Lung (tissue), 12 donors: ENCODE measurements around the gene SLC5A12. TPM values are rescaled to one million over a fixed set of nuclear protein-coding genes. Genes with fewer than 3 reads are reported as not detected.

ENCODE experiments used
- ATAC-seq: fragments of 200-7000 bp; cut with Tn5 transposase; one replicate; pipeline ENCODE4 v1.9.1; 2020; ENCODE audit warnings: moderate number of reproducible peaks; ENCODE audit not compliant: insufficient read depth, low FRiP score
- DNase-seq, 3 donors: peaks; one replicate each; pipeline ENCODE4 v3.0.0-alpha.2; 2013 to 2017
- H3K27ac ChIP-seq, 2 donors: one replicate each; pipeline ENCODE4 v1.5.1; 2013; ENCODE audit warnings: mild to moderate bottlenecking in 2 of 2, moderate library complexity in 2 of 2, control low read depth in 1 of 2, inconsistent platforms in 1 of 2, low read depth in 1 of 2, low read length in 1 of 2
- H3K27me3 ChIP-seq, 3 donors: one replicate each; pipeline ENCODE4 v1.5.1; 2013; ENCODE audit warnings: low read length in 2 of 3; ENCODE audit not compliant: control insufficient read depth in 3 of 3, insufficient read depth in 3 of 3
- H3K36me3 ChIP-seq, 4 donors: one replicate each; pipeline ENCODE4 v1.5.1; 2013; ENCODE audit warnings: low read length in 4 of 4, mild to moderate bottlenecking in 1 of 4, moderate library complexity in 1 of 4; ENCODE audit not compliant: control insufficient read depth in 4 of 4, insufficient read depth in 4 of 4
- H3K4me1 ChIP-seq, 5 donors: one replicate each; pipeline ENCODE4 v1.5.1; 2013; ENCODE audit warnings: low read length in 5 of 5, mild to moderate bottlenecking in 2 of 5, moderate library complexity in 1 of 5; ENCODE audit not compliant: control insufficient read depth in 5 of 5, insufficient read depth in 5 of 5
- H3K4me3 ChIP-seq: one replicate; pipeline ENCODE4 v1.5.1; 2013; ENCODE audit warnings: mild to moderate bottlenecking, control low read depth, moderate library complexity
- H3K9ac ChIP-seq, 2 donors: one replicate each; pipeline ENCODE4 v1.5.1; 2013; ENCODE audit warnings: low read length in 2 of 2, control low read depth in 1 of 2; ENCODE audit not compliant: insufficient read depth in 1 of 2
- H3K9me3 ChIP-seq, 4 donors: one replicate each; pipeline ENCODE4 v1.5.1; 2013; ENCODE audit warnings: low read length in 3 of 4, mild to moderate bottlenecking in 1 of 4, moderate library complexity in 1 of 4; ENCODE audit not compliant: control insufficient read depth in 4 of 4, insufficient read depth in 3 of 4
- WGBS, 2 donors: extraction: QIAGEN DNeasy Blood & Tissue Kit; methylation state at CpG; one replicate each; pipeline ENCODE4 v1.1.7; 2013; 5-methylcytosine and 5-hydroxymethylcytosine counted together
- polyA plus RNA-seq, 2 donors: library from polyadenylated mRNA; stranded (reverse); fragments of 200-250 nt; gene quantifications; one replicate each; pipeline ENCODE4 v1.2.1, GENCODE V29; 2013
- total RNA-seq, 2 donors: library from RNA; depleted of rRNA in 1 of 2; stranded (reverse); fragments of >200 nt in 1 of 2; gene quantifications; one replicate each; pipeline ENCODE4 v1.2.1, GENCODE V29; 2014 to 2021
- TF ChIP-seq, protein P1 (sequence below): IDR thresholded peaks from 2 replicates; pipeline ENCODE4 v1.5.1; 2012; ENCODE audit warnings: mild to moderate bottlenecking; ENCODE audit errors: control extremely low read depth, extremely low read depth
- donor health status: control.
- donor health status: control.
- donor health status: Bipolar disorder and iron deficiency.
- donor health status: healthy.
- donor health status: DM: yes; HTN: yes; CAD: no.

SLC5A12 gene
- total and polyA plus RNA-seq, 4 donors = 0.06 TPM; not detected in 3

DNA sequence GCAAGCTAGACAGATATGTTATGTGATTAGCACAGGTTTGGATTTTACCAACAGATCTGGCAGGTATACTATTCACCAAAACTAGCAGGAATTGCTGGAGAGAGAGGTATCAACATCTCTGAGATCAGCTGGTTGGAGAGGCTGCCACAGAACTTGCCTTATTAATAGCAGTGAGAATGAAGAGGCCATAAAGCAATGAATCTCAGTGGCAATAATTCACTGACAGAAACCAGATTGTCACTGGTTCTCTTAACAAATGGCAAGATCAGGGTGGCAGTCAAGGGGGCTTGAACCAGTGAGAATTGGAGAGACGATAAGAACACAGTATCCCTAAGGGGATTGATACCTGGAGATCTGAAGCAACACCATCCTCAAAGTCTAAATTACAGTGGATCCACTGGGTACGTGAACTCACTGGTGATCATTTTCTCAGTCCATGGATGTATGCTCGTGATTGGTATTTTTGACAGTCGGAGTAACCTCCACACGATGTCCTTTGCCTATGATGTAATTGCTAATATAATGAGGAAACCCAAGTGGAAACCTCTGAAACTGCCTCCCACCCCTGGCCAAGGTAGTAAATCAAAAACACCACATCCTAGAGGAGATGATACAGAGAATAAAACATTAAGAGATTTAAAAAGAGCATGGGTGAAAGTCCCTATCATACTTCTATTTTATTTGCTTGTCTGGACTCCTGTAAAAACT is 17.7 kb upstream of the SLC5A12 start:
- H3K27me3 ChIP-seq = no peaks in the 10 kb centered on the region

DNA sequence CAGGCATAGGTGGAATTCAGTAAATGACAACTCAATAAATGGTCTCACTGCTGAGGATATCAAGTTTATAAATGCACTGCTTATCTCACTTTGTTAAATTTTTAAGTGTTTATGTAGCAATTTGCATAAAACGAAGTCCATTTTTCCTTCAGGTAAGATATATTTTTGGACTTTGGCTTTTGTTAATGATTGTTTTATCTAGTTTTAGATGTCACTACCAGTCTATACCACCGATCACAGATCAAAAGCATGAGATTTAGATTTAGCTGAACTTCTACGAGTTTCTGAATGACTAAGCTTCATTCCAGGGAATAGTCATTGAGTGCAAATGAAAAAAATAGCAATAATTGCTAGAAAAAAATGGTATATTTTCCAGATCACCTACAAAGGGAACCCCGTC is 12.8 kb upstream of the SLC5A12 start:
- no peak for ATAC-seq
- H3K4me1 ChIP-seq = no peaks in the 10 kb centered on the region
- no peak overlapping the region for H3K27ac ChIP-seq
- 79 to 86% methylated on average over 4 of the region's 4 CpGs for WGBS, 2 donors
- no peak overlapping the region for H3K9ac ChIP-seq
- no peaks in the 10 kb centered on the region for H3K36me3 ChIP-seq
- no peak overlapping the region for H3K4me3 ChIP-seq
- no peaks in the 10 kb centered on the region for H3K27me3 ChIP-seq
- TF ChIP-seq, protein P1, sequence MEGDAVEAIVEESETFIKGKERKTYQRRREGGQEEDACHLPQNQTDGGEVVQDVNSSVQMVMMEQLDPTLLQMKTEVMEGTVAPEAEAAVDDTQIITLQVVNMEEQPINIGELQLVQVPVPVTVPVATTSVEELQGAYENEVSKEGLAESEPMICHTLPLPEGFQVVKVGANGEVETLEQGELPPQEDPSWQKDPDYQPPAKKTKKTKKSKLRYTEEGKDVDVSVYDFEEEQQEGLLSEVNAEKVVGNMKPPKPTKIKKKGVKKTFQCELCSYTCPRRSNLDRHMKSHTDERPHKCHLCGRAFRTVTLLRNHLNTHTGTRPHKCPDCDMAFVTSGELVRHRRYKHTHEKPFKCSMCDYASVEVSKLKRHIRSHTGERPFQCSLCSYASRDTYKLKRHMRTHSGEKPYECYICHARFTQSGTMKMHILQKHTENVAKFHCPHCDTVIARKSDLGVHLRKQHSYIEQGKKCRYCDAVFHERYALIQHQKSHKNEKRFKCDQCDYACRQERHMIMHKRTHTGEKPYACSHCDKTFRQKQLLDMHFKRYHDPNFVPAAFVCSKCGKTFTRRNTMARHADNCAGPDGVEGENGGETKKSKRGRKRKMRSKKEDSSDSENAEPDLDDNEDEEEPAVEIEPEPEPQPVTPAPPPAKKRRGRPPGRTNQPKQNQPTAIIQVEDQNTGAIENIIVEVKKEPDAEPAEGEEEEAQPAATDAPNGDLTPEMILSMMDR = no peak
- peaks cover 0 to 6% (median 4%) of the 10 kb centered on the region in 4 donors for H3K9me3 ChIP-seq
- DNase-seq = no peak

More for the DNA sequence above, 17.7 kb upstream of the SLC5A12 start:
- H3K9me3 ChIP-seq = peaks cover 0 to under 1% (median 0%) of the 10 kb centered on the region in 4 donors
- DNase-seq (no peak), ATAC-seq (no peak)
- H3K4me3 ChIP-seq = no peak overlapping the region
- no peak overlapping the region for H3K9ac ChIP-seq
- TF ChIP-seq, protein P1 = no peak
- 91 to 92% methylated on average over 5 of the region's 5 CpGs for WGBS, 2 donors
- no peaks in the 10 kb centered on the region for H3K4me1 ChIP-seq
- H3K36me3 ChIP-seq = no peaks in the 10 kb centered on the region
- no peak overlapping the region for H3K27ac ChIP-seq

DNA sequence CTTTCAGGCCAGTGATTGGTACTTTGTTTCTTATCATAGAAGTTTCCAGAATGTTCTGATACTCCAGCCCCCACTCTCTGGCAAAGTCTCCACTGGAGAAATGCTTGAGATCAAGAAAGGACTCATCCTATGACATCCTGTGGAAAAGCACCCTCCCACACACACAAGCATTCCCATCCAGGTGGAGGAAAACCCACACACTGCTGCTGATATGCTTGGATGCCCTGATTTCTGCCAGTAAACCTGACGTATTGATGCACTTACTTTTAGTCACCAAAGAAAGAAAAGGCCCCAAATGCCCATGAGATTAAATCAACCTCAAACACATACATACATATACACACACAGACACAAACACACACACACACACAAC is 9.2 kb upstream of the SLC5A12 start:
- H3K4me1 ChIP-seq = no peaks in the 10 kb centered on the region
- 82 to 83% methylated on average over 1 of the region's 1 CpG for WGBS, 2 donors
- no peak overlapping the region for H3K4me3 ChIP-seq
- no peak overlapping the region for H3K9ac ChIP-seq
- ATAC-seq (no peak), DNase-seq (no peak)
- H3K27ac ChIP-seq = no peak overlapping the region
- TF ChIP-seq, protein P1 = no peak
- peaks cover 0 to 6% (median 4%) of the 10 kb centered on the region in 4 donors for H3K9me3 ChIP-seq
- H3K27me3 ChIP-seq = no peaks in the 10 kb centered on the region
- no peaks in the 10 kb centered on the region for H3K36me3 ChIP-seq
